ENCODE data around the gene KLHL15. TPM values are rescaled to one million over a fixed set of nuclear protein-coding genes. Genes with fewer than 3 reads are reported as not detected.

Gene KLHL15
- total RNA-seq, 5 donors from 2014 or later (not counting 1 experiment from before 2014, with no cell fraction given): 7.1 to 21.1 (median 8.0) TPM

DNA sequence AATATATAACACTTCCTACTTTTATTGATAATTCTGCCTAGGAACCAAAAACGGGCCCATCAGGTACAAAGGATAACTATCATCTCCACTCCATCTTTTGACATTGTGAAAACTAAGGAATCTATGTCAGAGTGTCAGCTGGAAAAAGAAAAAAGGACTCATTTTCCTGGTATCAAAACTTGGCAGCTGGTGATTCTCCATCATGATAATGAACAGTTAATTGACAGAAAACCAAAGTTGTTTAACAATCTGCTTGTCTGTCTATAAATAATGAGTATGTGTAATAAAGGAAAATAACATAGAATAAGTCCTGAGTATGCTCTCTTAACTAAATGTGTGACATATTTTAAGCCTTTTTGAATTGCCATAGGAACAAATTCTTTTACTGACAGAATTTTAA, 87.8 kb downstream of the KLHL15 start:
- Histone ChIP-seq H3K27me3 (replicated peaks in 1 of 2; ENCODE audit: control insufficient read depth in 2 of 2, extremely low read depth in 1 of 2, insufficient read depth in 2 of 2, low read length in 1 of 2) (no peaks in the 10 kb centered on the region), H3K27ac (ENCODE audit: low read length) (no peak overlapping the region), H3K4me3 (ENCODE audit: control insufficient read depth in 1 of 2, extremely low read depth in 1 of 2, low read length in 1 of 2) (no peak overlapping the region), H3K4me1 (ENCODE audit: control insufficient read depth in 1 of 2, extremely low read depth in 1 of 2, insufficient read depth in 2 of 2, low read length in 2 of 2) (no peaks in the 10 kb centered on the region), H3K36me3 (ENCODE audit: control insufficient read depth in 2 of 2, extremely low read depth in 1 of 2, insufficient read depth in 1 of 2, low read length in 1 of 2) (no peaks in the 10 kb centered on the region), H3K9me3 (no peaks in the 10 kb centered on the region)
- no peak overlapping the region for H3K4me3 Mint-ChIP-seq
- DNase-seq: no peak
- ATAC-seq (replicated peaks in 1 of 4): no peak
- CTCF ChIA-PET: no interaction called here
- POLR2A ChIA-PET: interaction anchor here in 1 of 2 donors (0.5 kb wide), 1 partner anchor 155 kb away, joined by 3 read pairs; no protein-coding TSS in a partner anchor
- no peaks in the 10 kb centered on the region for H3K27me3 Mint-ChIP-seq
- H3K9me3 Mint-ChIP-seq: no peaks in the 10 kb centered on the region
- WGBS (ENCODE audit: insufficient coverage): no CpG with 5 or more reads among the region's 1 CpG
- H3K36me3 Mint-ChIP-seq: peaks cover 7% of the 10 kb centered on the region
- H3K4me1 Mint-ChIP-seq: no peaks in the 10 kb centered on the region
- H3K27ac Mint-ChIP-seq: no peak overlapping the region

DNA sequence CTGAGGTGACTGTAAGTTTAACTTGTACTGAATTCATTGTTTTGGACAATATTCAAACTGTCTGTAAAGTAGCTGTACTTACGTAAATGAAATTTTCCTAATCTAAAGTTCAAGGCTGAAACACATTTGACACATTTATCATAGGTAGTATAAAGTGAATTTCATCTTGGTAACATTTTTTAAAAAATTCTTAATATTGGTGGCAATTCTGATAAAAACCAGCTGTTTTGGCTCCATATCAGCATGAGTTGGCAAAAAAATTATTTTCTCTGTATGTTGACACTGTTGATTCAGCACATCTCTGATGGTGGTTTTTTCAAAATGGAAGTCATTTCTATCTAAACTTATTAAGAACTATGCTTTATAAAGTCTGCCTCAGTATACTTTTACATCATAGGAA, 88.3 kb downstream of the KLHL15 start:
- WGBS (ENCODE audit: insufficient coverage): no CpG with 5 or more reads among the region's 1 CpG
- Histone ChIP-seq H3K9me3 (no peaks in the 10 kb centered on the region), H3K36me3 (ENCODE audit: control insufficient read depth in 2 of 2, extremely low read depth in 1 of 2, insufficient read depth in 1 of 2, low read length in 1 of 2) (no peaks in the 10 kb centered on the region), H3K4me3 (ENCODE audit: control insufficient read depth in 1 of 2, extremely low read depth in 1 of 2, low read length in 1 of 2) (no peak overlapping the region), H3K4me1 (ENCODE audit: control insufficient read depth in 1 of 2, extremely low read depth in 1 of 2, insufficient read depth in 2 of 2, low read length in 2 of 2) (no peaks in the 10 kb centered on the region), H3K27ac (ENCODE audit: low read length) (no peak overlapping the region), H3K27me3 (replicated peaks in 1 of 2; ENCODE audit: control insufficient read depth in 2 of 2, extremely low read depth in 1 of 2, insufficient read depth in 2 of 2, low read length in 1 of 2) (no peaks in the 10 kb centered on the region)
- H3K27ac Mint-ChIP-seq: no peak overlapping the region
- H3K4me1 Mint-ChIP-seq: no peaks in the 10 kb centered on the region
- POLR2A ChIA-PET: interaction anchor here in 1 of 2 donors (0.5 kb wide), 1 partner anchor 154 kb away, joined by 3 read pairs; no protein-coding TSS in a partner anchor
- ATAC-seq (replicated peaks in 1 of 4): no peak
- H3K9me3 Mint-ChIP-seq: no peaks in the 10 kb centered on the region
- H3K4me3 Mint-ChIP-seq: no peak overlapping the region
- H3K36me3 Mint-ChIP-seq: peaks cover 7% of the 10 kb centered on the region
- CTCF ChIA-PET: interaction anchor here in 1 of 2 donors (1.1 kb wide), 1 partner anchor 115 kb away, joined by 3 read pairs; no protein-coding TSS in a partner anchor
- H3K27me3 Mint-ChIP-seq: no peaks in the 10 kb centered on the region
- no peak for DNase-seq

DNA sequence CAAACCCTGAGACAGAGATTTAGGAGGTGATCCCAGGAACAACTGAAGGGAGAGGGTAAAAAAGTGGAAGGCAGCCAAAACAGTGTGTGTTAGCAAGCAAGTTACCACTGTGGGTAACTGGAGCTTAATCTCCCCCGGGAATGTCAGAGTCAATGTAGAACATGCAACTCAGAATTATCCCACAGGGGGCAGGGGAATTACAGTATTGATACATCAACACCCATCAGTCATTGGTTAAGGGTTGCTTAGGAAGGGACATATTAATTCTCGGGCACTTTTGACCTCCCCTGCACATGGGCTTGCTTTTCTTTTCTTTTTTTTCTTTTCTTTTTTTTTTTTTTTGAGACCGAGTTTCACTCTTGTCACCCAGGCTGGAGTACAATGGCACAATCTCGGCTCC, 89.9 kb downstream of the KLHL15 start:
- Histone ChIP-seq H3K4me1 (ENCODE audit: control insufficient read depth in 1 of 2, extremely low read depth in 1 of 2, insufficient read depth in 2 of 2, low read length in 2 of 2) (no peaks in the 10 kb centered on the region), H3K4me3 (ENCODE audit: control insufficient read depth in 1 of 2, extremely low read depth in 1 of 2, low read length in 1 of 2) (no peak overlapping the region), H3K27ac (ENCODE audit: low read length) (no peak overlapping the region), H3K9me3 (no peaks in the 10 kb centered on the region), H3K27me3 (replicated peaks in 1 of 2; ENCODE audit: control insufficient read depth in 2 of 2, extremely low read depth in 1 of 2, insufficient read depth in 2 of 2, low read length in 1 of 2) (no peaks in the 10 kb centered on the region), H3K36me3 (ENCODE audit: control insufficient read depth in 2 of 2, extremely low read depth in 1 of 2, insufficient read depth in 1 of 2, low read length in 1 of 2) (no peaks in the 10 kb centered on the region)
- CTCF ChIA-PET: no interaction called here
- Mint-ChIP-seq H3K4me3 (no peak overlapping the region), H3K27me3 (no peaks in the 10 kb centered on the region), H3K27ac (no peak overlapping the region), H3K9me3 (no peaks in the 10 kb centered on the region), H3K36me3 (no peaks in the 10 kb centered on the region), H3K4me1 (peaks cover 2 to 7% (median 4%) of the 10 kb centered on the region in 3 donors)
- no peak for DNase-seq
- POLR2A ChIA-PET: no interaction called here
- WGBS (ENCODE audit: insufficient coverage): no CpG with 5 or more reads among the region's 4 CpGs
- ATAC-seq (replicated peaks in 1 of 4): no peak

DNA sequence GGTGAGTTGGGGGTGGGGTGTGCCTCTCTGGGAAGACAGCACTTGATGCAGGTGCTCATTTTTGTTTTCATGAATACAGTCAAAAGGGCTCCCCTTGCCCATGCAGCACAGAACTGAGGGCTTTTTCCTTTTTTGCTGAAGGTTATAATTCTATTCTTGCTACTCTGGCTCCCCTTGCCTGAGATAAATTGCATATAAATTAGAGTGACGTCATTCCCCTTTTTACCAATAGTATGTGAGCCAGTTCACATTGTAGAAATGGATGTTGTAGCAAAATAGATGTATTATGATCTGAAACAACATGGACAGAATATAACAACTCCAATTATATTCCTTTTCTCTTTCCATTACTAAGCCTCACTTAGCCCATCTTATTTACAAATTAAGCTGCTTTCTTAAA, 90.8 kb downstream of the KLHL15 start:
- H3K9me3 ChIP-seq: no peaks in the 10 kb centered on the region
- H3K4me1 ChIP-seq (ENCODE audit: control insufficient read depth in 1 of 2, extremely low read depth in 1 of 2, insufficient read depth in 2 of 2, low read length in 2 of 2): peaks cover 3 to 4% of the 10 kb centered on the region in 2 experiments
- Mint-ChIP-seq H3K27me3 (no peaks in the 10 kb centered on the region), H3K4me1 (peaks cover 9 to 16% (median 12%) of the 10 kb centered on the region in 3 donors), H3K9me3 (no peaks in the 10 kb centered on the region), H3K4me3 (no peak overlapping the region), H3K27ac (no peak overlapping the region), H3K36me3 (no peaks in the 10 kb centered on the region)
- DNase-seq (no peak), ATAC-seq (replicated peaks in 1 of 4) (no peak)
- CTCF ChIA-PET: no interaction called here
- no peak overlapping the region for H3K4me3 ChIP-seq (ENCODE audit: control insufficient read depth in 1 of 2, extremely low read depth in 1 of 2, low read length in 1 of 2)
- POLR2A ChIA-PET: no interaction called here
- H3K27ac ChIP-seq (ENCODE audit: low read length): no peak overlapping the region
- H3K36me3 ChIP-seq (ENCODE audit: control insufficient read depth in 2 of 2, extremely low read depth in 1 of 2, insufficient read depth in 1 of 2, low read length in 1 of 2): no peaks in the 10 kb centered on the region
- H3K27me3 ChIP-seq (replicated peaks in 1 of 2; ENCODE audit: control insufficient read depth in 2 of 2, extremely low read depth in 1 of 2, insufficient read depth in 2 of 2, low read length in 1 of 2): no peaks in the 10 kb centered on the region
- WGBS (ENCODE audit: insufficient coverage): no CpG with 5 or more reads among the region's 1 CpG

- H3K27ac Mint-ChIP-seq: no peak overlapping the region
- no peak overlapping the region for H3K27ac ChIP-seq (ENCODE audit: low read length)
- H3K4me3 ChIP-seq (ENCODE audit: control insufficient read depth in 1 of 2, extremely low read depth in 1 of 2, low read length in 1 of 2): no peak overlapping the region
- no peak for DNase-seq
- CTCF ChIA-PET: interaction anchor here in 1 of 2 donors (0.6 kb wide), 1 partner anchor 53 kb away, joined by 7 read pairs; no protein-coding TSS in a partner anchor
- ATAC-seq (replicated peaks in 1 of 4): no peak
- H3K4me1 Mint-ChIP-seq: peaks cover 13 to 20% (median 16%) of the 10 kb centered on the region in 3 donors
- POLR2A ChIA-PET: no interaction called here
- no peaks in the 10 kb centered on the region for H3K36me3 ChIP-seq (ENCODE audit: control insufficient read depth in 2 of 2, extremely low read depth in 1 of 2, insufficient read depth in 1 of 2, low read length in 1 of 2)
- H3K9me3 ChIP-seq: no peaks in the 10 kb centered on the region
- H3K4me1 ChIP-seq (ENCODE audit: control insufficient read depth in 1 of 2, extremely low read depth in 1 of 2, insufficient read depth in 2 of 2, low read length in 2 of 2): peaks cover 3 to 4% of the 10 kb centered on the region in 2 experiments
- H3K9me3 Mint-ChIP-seq: no peaks in the 10 kb centered on the region
- no peaks in the 10 kb centered on the region for H3K36me3 Mint-ChIP-seq
- WGBS (ENCODE audit: insufficient coverage): 100% methylated on average over 3 of the region's 11 CpGs
- no peaks in the 10 kb centered on the region for H3K27me3 Mint-ChIP-seq
- no peaks in the 10 kb centered on the region for H3K27me3 ChIP-seq (replicated peaks in 1 of 2; ENCODE audit: control insufficient read depth in 2 of 2, extremely low read depth in 1 of 2, insufficient read depth in 2 of 2, low read length in 1 of 2)
- H3K4me3 Mint-ChIP-seq: no peak overlapping the region
Observed at GRCh38 chrX:23935106-23935505, 91.9 kb downstream of the KLHL15 start.

Other genes with a start within 250 kb of the KLHL15 start
- gene SAT1, start 244.0 kb downstream of the KLHL15 start, total RNA-seq: 100 to 1,000 TPM in 2 of 5 donors, 10 to 100 TPM in 3; 89.6 to 258 (median 94.4) TPM
- 10 to 100 TPM in 1 of 5 donors, 1 to 10 TPM in 4; 5.2 to 16.5 (median 6.4) TPM for gene APOO, start 119.2 kb downstream of the KLHL15 start, total RNA-seq
- not detected for gene CXorf58, start 119.2 kb downstream of the KLHL15 start, total RNA-seq
- gene EIF2S3, start 27.8 kb upstream of the KLHL15 start, total RNA-seq: 100 to 1,000 TPM; 180 to 309 (median 196) TPM
- gene ZFX, start 122.5 kb upstream of the KLHL15 start, total RNA-seq: 10 to 100 TPM; 52.5 to 95.3 (median 66.5) TPM